ENCODE results near the gene CPSF4L. TPM values are rescaled to one million over a fixed set of nuclear protein-coding genes. Genes with fewer than 3 reads are reported as not detected.

The CPSF4L gene
- total and polyA plus RNA-seq, 2 donors (not counting 3 experiments of a cell fraction or from before 2014, with no cell fraction given), result not detected

DNA sequence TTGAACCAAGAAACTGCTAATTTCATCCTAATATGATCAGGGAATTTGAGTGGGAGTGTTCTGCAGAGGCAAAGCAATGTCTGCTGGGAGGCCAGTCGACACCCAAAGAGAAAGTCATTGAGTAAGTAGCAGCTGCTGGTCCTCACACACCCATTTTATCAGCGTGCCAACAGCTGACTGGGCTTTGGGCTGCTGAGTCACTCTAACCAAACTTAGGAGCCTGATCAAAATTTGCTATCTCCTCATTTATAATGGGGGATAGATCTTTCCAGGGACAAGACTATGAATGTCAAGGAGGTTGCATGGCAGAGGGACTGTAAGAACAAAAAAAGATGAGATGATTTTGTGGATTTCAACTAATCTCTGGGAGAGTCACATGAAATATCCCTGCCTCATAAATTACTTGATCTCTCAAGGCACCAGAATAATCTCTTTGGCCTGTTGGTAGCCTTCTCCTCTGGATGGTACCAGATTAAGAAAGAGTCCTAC, 32.9 kb downstream of the CPSF4L start:
- FAIRE-seq (peak; percentile 28), DNase-seq (ENCODE audit: low read depth, low spot score) (peak; percentile 54)
- POLR2A ChIA-PET, result interaction anchor here (0.6 kb wide), 1 partner anchor 22 kb away, joined by 4 read pairs; no protein-coding TSS in a partner anchor
- H3K4me1 ChIP-seq (ENCODE audit: control insufficient read depth, extremely low read depth, insufficient read depth, low read length), result peaks cover 49% of the 10 kb centered on the region
- CTCF ChIA-PET, result interaction anchor here (0.6 to 2.9 kb wide), 11 partner anchors 11 to 503 kb away, joined by 3 to 22 read pairs (median 5); partner anchors contain the start of gene COG1
- peak overlapping the region; percentile 15 for H3K27ac ChIP-seq (ENCODE audit: insufficient read depth, low read depth, low read length)
- TF ChIP-seq, protein P1, sequence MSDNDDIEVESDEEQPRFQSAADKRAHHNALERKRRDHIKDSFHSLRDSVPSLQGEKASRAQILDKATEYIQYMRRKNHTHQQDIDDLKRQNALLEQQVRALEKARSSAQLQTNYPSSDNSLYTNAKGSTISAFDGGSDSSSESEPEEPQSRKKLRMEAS (IDR thresholded peaks at IDR 0.05; ENCODE audit: insufficient read depth, insufficient read length), result no peak
- peak; percentile 60 for TF ChIP-seq FOS (IDR thresholded peaks at IDR 0.05; ENCODE audit: borderline replicate concordance, insufficient read depth, low read length)
- no TSS peak for BruUV-seq (replicated peaks)
- no peak overlapping the region for H2AFZ ChIP-seq (ENCODE audit: low read depth, low read length)
- H3K9me1 ChIP-seq (replicated peaks; ENCODE audit: control insufficient read depth, extremely low read depth, insufficient read depth, low read length), result no peaks in the 10 kb centered on the region
- H4K20me1 ChIP-seq (replicated peaks; ENCODE audit: control insufficient read depth, extremely low read depth, insufficient read depth, low read length), result no peaks in the 10 kb centered on the region
- H3K4me3 ChIP-seq (replicated peaks in 1 of 3; ENCODE audit: insufficient read depth in 1 of 3, low read depth in 1 of 3, low read length in 3 of 3), result no peak overlapping the region
- H3K9me3 ChIP-seq (replicated peaks; ENCODE audit: control insufficient read depth, insufficient read depth, low read length), result no peaks in the 10 kb centered on the region
- peak overlapping the region; percentile 13 for H3K4me2 ChIP-seq (ENCODE audit: insufficient read depth, low read length)
- no peaks in the 10 kb centered on the region for H3K27me3 ChIP-seq (ENCODE audit: control insufficient read depth in 2 of 2, insufficient read depth in 2 of 2, low read length in 2 of 2)
- peaks cover 77% of the 10 kb centered on the region for H3K79me2 ChIP-seq (ENCODE audit: control insufficient read depth, insufficient read depth, low read length)
- intact Hi-C loops (cut with micrococcal nuclease), result no loop called here
- H3K36me3 ChIP-seq (ENCODE audit: control insufficient read depth in 2 of 2, extremely low read depth in 1 of 2, insufficient read depth in 2 of 2, low read length in 2 of 2), result no peaks in the 10 kb centered on the region
- no peak overlapping the region for H3K9ac ChIP-seq (replicated peaks; ENCODE audit: extremely low read depth, insufficient read depth, low read length)
- dilution Hi-C loops (cut with MboI; ENCODE audit: extremely low pct_ligation_motif_present, low sequenced_read_pairs), result no loop called here

DNA sequence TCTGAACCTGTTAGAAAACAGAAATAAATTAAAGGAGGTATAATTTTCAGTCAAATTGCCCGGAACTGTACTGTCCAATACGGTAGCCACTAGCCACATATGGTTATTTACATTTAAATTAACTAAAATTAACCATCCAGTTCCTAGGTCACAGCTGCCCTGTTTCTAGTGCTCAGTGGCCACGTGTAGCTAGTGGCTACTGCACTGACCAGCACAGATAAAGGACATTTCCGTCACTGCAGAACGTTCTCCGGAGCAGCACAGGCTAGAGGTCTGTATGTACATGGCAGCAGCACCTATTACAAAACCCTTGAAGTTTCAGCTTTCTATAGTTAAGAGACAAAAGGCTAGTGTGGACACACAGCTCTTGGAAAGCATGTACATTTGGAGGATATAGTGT, 33.7 kb downstream of the CPSF4L start:
- BruUV-seq (replicated peaks), result no TSS peak
- Histone ChIP-seq H3K9me1 (replicated peaks; ENCODE audit: control insufficient read depth, extremely low read depth, insufficient read depth, low read length) (no peaks in the 10 kb centered on the region), H3K9me3 (replicated peaks; ENCODE audit: control insufficient read depth, insufficient read depth, low read length) (no peaks in the 10 kb centered on the region), H3K27ac (ENCODE audit: insufficient read depth, low read depth, low read length) (no peak overlapping the region), H4K20me1 (replicated peaks; ENCODE audit: control insufficient read depth, extremely low read depth, insufficient read depth, low read length) (no peaks in the 10 kb centered on the region), H2AFZ (ENCODE audit: low read depth, low read length) (no peak overlapping the region), H3K9ac (replicated peaks; ENCODE audit: extremely low read depth, insufficient read depth, low read length) (no peak overlapping the region), H3K4me2 (ENCODE audit: insufficient read depth, low read length) (peak overlapping the region; percentile 57), H3K4me3 (replicated peaks in 1 of 3; ENCODE audit: insufficient read depth in 1 of 3, low read depth in 1 of 3, low read length in 3 of 3) (no peak overlapping the region), H3K36me3 (ENCODE audit: control insufficient read depth in 2 of 2, extremely low read depth in 1 of 2, insufficient read depth in 2 of 2, low read length in 2 of 2) (no peaks in the 10 kb centered on the region), H3K27me3 (ENCODE audit: control insufficient read depth in 2 of 2, insufficient read depth in 2 of 2, low read length in 2 of 2) (no peaks in the 10 kb centered on the region), H3K4me1 (ENCODE audit: control insufficient read depth, extremely low read depth, insufficient read depth, low read length) (peaks cover 43% of the 10 kb centered on the region), H3K79me2 (ENCODE audit: control insufficient read depth, insufficient read depth, low read length) (peaks cover 77% of the 10 kb centered on the region)
- TF ChIP-seq EZH2 (IDR thresholded peaks at IDR 0.05; ENCODE audit: borderline replicate concordance, low read depth, low read length, severe bottlenecking) (no peak), POLR2AphosphoS5 (IDR thresholded peaks at IDR 0.05; ENCODE audit: insufficient read depth, low read depth, low read length) (no peak), GATA2 (IDR thresholded peaks at IDR 0.05; ENCODE audit: insufficient read depth, insufficient read length, low read depth, low read length) (no peak), FOS (IDR thresholded peaks at IDR 0.05; ENCODE audit: borderline replicate concordance, insufficient read depth, low read length) (no peak), POLR2A (IDR thresholded peaks at IDR 0.05; ENCODE audit: low read depth, low read length) (no peak), JUN (IDR thresholded peaks at IDR 0.05; ENCODE audit: borderline replicate concordance, insufficient read depth, insufficient read length, low read depth) (no peak), CTCF (IDR thresholded peaks at IDR 0.05; ENCODE audit: extremely low read depth in 1 of 2, insufficient read depth in 1 of 2, low read depth in 1 of 2, low read length in 2 of 2) (no peak), MYC (IDR thresholded peaks at IDR 0.05; ENCODE audit: low read depth, low read length) (no peak)
- TF ChIP-seq, protein P1 (IDR thresholded peaks at IDR 0.05; ENCODE audit: insufficient read depth, insufficient read length), result no peak
- intact Hi-C loops (cut with micrococcal nuclease) (no loop called here), dilution Hi-C loops (cut with MboI; ENCODE audit: extremely low pct_ligation_motif_present, low sequenced_read_pairs) (no loop called here)
- ChIA-PET POLR2A (no interaction called here), CTCF (interaction anchor here (1.0 to 2.9 kb wide), 10 partner anchors 16 to 502 kb away, joined by 3 to 22 read pairs (median 6); partner anchors contain the start of gene COG1)
- FAIRE-seq (no peak), DNase-seq (ENCODE audit: low read depth, low spot score) (no peak)

Data from endothelial cell of umbilical vein (primary cell).